Measurements from ENCODE around the gene MGST2.

The MGST2 gene

DNA sequence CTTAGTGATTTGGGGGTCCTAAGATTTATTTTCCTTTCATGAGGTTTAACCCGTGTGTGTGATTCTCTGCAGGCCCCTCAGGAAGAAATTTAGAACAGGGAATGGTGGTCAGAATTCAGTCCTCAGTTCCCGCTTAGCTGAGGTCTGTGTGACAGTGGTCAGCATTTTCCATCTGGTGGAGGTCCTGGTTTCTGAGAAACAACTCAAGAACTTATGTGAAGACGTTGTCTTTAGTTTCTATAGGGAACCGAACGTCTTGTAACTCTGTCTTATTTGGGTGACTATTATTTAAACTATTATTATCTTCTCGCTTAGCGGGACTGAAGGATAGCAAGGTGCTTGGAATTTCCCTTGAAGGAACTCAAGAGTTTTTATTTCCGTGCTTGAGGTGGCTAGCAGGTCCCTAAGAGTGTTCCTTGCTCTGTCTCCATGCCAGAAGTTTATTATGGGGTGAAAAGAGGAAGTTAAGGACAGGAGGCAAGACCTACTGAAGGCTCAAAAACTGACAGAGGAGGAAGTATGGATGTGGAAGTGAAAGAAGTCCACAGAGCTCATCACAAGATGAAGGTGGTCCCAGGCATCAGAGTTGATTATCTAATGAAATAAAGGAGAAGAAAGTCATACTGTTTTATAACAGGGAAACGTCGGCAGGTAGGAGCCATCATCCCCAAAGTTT, 9.4 kb downstream of the MGST2 start:
- TF ChIP-seq, protein P1, sequence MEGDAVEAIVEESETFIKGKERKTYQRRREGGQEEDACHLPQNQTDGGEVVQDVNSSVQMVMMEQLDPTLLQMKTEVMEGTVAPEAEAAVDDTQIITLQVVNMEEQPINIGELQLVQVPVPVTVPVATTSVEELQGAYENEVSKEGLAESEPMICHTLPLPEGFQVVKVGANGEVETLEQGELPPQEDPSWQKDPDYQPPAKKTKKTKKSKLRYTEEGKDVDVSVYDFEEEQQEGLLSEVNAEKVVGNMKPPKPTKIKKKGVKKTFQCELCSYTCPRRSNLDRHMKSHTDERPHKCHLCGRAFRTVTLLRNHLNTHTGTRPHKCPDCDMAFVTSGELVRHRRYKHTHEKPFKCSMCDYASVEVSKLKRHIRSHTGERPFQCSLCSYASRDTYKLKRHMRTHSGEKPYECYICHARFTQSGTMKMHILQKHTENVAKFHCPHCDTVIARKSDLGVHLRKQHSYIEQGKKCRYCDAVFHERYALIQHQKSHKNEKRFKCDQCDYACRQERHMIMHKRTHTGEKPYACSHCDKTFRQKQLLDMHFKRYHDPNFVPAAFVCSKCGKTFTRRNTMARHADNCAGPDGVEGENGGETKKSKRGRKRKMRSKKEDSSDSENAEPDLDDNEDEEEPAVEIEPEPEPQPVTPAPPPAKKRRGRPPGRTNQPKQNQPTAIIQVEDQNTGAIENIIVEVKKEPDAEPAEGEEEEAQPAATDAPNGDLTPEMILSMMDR (conservative IDR thresholded peaks at IDR 0.05; ENCODE audit: low read depth) = no peak
- no peak for DNase-seq (ENCODE audit: low spot score)
- CTCF ChIA-PET = interaction anchor here (0.6 kb wide), 1 partner anchor 73 kb away, joined by 3 read pairs; no protein-coding TSS in a partner anchor
- POLR2A ChIA-PET (ENCODE audit: low non-redundant PET) = no interaction called here
- no peak overlapping the region for H3K27ac ChIP-seq

DNA sequence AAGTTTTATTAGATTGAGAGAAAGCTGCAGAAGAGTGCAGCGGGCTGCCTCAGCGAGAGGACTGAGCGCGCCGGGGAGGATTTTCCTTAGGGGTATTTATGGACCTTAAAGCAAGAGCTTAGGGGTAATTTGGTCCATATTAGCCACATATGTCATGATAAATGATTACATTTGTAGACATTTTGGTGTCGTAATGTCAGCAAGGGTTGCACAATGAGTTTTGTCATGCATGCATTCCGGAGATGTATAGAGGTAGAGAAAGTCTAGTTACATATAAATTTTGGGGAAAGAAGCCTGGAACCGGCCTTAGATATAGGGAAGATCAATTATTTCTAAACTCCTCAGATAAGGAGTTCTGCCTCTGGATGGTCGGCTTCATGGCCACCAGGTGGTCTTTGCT, 10.0 kb downstream of the MGST2 start:
- ChIA-PET CTCF (no interaction called here), POLR2A (ENCODE audit: low non-redundant PET) (no interaction called here)
- TF ChIP-seq, protein P1 (conservative IDR thresholded peaks at IDR 0.05; ENCODE audit: low read depth) = no peak
- DNase-seq (ENCODE audit: low spot score) = no peak
- no peak overlapping the region for H3K27ac ChIP-seq

DNA sequence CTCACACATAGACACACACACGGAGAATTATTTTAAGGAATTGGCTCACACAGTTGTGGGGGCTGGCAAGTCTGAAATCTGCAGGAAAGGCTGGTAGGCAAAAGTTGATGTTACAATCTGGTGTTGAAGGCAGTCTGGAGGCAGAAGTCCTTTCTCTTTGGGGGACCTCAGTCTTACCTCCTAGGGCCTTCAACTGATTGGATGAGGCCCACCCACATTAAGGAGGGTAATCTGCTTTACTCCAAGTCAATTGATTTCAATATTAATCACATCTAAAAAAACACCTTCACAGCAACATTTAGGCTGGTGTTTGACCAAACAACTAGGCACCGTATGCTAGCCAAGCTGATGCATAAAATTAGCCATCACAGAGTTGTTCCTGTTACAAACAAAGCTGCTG, 10.7 kb downstream of the MGST2 start:
- no peak for DNase-seq (ENCODE audit: low spot score)
- POLR2A ChIA-PET (ENCODE audit: low non-redundant PET) = no interaction called here
- CTCF ChIA-PET = no interaction called here
- H3K27ac ChIP-seq = no peak overlapping the region
- TF ChIP-seq, protein P1 (conservative IDR thresholded peaks at IDR 0.05; ENCODE audit: low read depth) = no peak

DNA sequence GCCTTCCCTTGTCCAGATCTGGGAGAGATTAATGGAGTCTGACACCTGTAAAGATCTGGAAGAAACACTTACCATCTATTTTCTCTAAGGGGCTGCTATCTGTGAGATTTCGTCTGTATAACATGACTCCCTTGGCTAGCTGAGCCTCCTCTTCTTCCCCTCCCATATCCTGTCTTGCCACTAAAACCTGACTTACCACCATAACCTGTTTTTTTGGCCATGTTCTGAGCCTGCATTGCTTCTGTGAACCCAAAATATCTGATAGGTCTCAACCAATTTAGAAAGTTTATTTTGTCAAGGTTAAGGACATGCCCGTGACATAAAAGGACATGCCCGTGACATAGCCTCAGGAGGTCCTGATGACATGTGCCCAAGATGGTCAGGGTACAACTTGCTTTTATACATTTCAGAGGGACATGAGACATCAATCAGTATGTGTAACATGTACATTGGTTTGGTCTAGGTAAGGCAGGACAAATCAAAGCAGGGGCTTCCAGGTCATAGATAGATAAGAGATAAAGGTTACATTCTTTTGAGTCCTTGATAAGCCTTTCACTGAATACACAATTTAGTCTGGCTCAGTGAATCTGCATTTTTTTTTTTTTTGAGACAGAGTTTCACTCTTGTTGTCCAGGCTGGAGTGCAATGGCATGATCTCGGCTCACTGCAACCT, 11.4 kb downstream of the MGST2 start:
- TF ChIP-seq, protein P1 (conservative IDR thresholded peaks at IDR 0.05; ENCODE audit: low read depth) = no peak
- ChIA-PET POLR2A (ENCODE audit: low non-redundant PET) (no interaction called here), CTCF (no interaction called here)
- H3K27ac ChIP-seq = no peak overlapping the region
- no peak for DNase-seq (ENCODE audit: low spot score)

- H3K27ac ChIP-seq = peak overlapping the region; percentile 64
- ChIA-PET POLR2A (ENCODE audit: low non-redundant PET) (no interaction called here), CTCF (interaction anchor here (1.1 kb wide), 1 partner anchor 13 kb away, joined by 3 read pairs; no protein-coding TSS in a partner anchor)
Measured at GRCh38 chr4:139682309-139682708, 16.7 kb downstream of the MGST2 start.

GRCh38 chr4:139682741-139683151, 17.1 kb downstream of the MGST2 start:
- POLR2A ChIA-PET (ENCODE audit: low non-redundant PET) = no interaction called here
- TF ChIP-seq, protein P1 (conservative IDR thresholded peaks at IDR 0.05; ENCODE audit: low read depth) = no peak
- DNase-seq (ENCODE audit: low spot score) = no peak
- H3K27ac ChIP-seq = peak overlapping the region; percentile 64
- CTCF ChIA-PET = interaction anchor here (0.7 to 1.1 kb wide), 3 partner anchors 13 to 185 kb away, joined by 3 to 4 read pairs (median 3); no protein-coding TSS in a partner anchor

More at GRCh38 chr4:139682309-139682708, 16.7 kb downstream of the MGST2 start:
- TF ChIP-seq, protein P1 (conservative IDR thresholded peaks at IDR 0.05; ENCODE audit: low read depth) = no peak
- DNase-seq (ENCODE audit: low spot score) = no peak
